Measurements from ENCODE around the gene C5orf22.
"Not testable (repeated sequence)": the region's sequence is repeated elsewhere in the genome, so short reads cannot be mapped to it uniquely, and the experiment has no call there.

C5orf22 gene

DNA sequence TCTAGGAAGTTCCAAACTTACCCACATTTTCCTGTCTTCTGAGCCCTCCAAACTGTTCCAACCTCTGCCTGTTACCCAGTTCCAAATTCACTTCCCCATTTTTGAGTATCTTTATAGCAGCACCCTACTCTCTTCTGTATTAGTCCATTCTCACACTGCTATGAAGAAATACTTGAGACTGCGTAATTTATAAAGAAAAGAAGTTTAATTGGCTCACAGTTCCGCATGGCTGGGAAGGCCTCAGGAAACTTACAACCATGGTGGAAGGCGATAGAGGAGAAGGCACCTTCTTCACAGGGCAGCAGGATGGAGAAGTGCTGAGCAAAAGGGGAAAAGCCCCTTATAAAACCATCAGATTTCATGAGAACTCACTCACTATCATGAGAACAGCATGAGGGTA, 34.3 kb downstream of the C5orf22 start:
- not testable (repeated sequence) for H3K27ac ChIP-seq (replicated peaks; ENCODE audit: low read length); H2BK5ac ChIP-seq (ENCODE audit: low read length); H3K9me3 ChIP-seq (replicated peaks in 1 of 2; ENCODE audit: control insufficient read depth in 2 of 2, insufficient read depth in 1 of 2, low read depth in 1 of 2, low read length in 2 of 2); H3K4me2 ChIP-seq (ENCODE audit: insufficient read depth, low read length, poor library complexity, severe bottlenecking); H3K4me1 ChIP-seq (ENCODE audit: control insufficient read depth in 2 of 2, insufficient read depth in 1 of 2, low read depth in 1 of 2, low read length in 2 of 2); H2AK5ac ChIP-seq (ENCODE audit: low read depth, low read length); H3K36me3 ChIP-seq (replicated peaks in 1 of 2; ENCODE audit: control insufficient read depth in 2 of 2, insufficient read depth in 2 of 2, low read length in 2 of 2); DNase-seq (ENCODE audit: low spot score); H2BK120ac ChIP-seq (ENCODE audit: low read depth, low read length); H3K27me3 ChIP-seq (ENCODE audit: control insufficient read depth in 3 of 3, insufficient read depth in 3 of 3, low read depth in 1 of 3, low read length in 3 of 3); H2AFZ ChIP-seq (ENCODE audit: low read length); H3K14ac ChIP-seq (ENCODE audit: low read length); H3K18ac ChIP-seq (ENCODE audit: low read length); H2BK15ac ChIP-seq (ENCODE audit: low read length); H3K23ac ChIP-seq (ENCODE audit: low read depth, low read length, poor library complexity); H3K4me3 ChIP-seq (ENCODE audit: low read length in 2 of 2); H2BK12ac ChIP-seq (ENCODE audit: low read length); H4K91ac ChIP-seq (ENCODE audit: low read depth, low read length, poor library complexity); H3K9ac ChIP-seq (ENCODE audit: low read depth, low read length, poor library complexity); H3K4ac ChIP-seq (ENCODE audit: low read length); H4K8ac ChIP-seq (ENCODE audit: low read depth, low read length); H3K79me1 ChIP-seq (ENCODE audit: low read depth, low read length)
- no CpG with 5 or more reads among the region's 3 CpGs for WGBS, 2 donors (ENCODE audit: extremely low coverage in 2 of 2, insufficient read length in 2 of 2, insufficient replicate concordance in 1 of 2)

DNA sequence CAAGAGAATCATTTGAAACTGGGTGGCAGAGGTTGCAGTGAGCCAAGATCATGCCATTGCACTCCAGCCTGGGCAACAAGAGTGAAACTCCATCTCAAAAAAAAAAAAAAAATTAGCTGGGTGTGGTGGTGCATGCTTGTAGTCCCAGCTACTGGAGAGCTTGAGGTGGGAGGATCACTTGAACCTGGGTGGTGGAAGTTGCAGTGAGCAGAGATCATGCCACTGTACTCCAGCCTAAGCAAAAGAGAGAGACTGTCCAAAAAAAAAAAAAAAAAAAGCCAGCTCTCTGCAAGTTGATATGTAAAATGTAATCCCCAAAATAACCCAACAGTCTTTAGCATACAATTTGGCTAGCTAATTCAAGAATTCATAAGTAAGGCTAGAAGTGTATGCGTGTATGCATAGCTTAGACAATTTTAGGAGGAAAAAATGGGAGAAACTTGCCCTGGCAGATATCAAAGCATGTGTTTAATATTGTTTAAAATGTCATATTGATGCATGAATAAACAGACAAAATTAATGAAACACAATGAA, 36.3 kb downstream of the C5orf22 start:
- Histone ChIP-seq H2BK120ac (ENCODE audit: low read depth, low read length) (no peak overlapping the region), H3K23ac (ENCODE audit: low read depth, low read length, poor library complexity) (no peak overlapping the region), H3K9ac (ENCODE audit: low read depth, low read length, poor library complexity) (no peak overlapping the region), H3K4me1 (ENCODE audit: control insufficient read depth in 2 of 2, insufficient read depth in 1 of 2, low read depth in 1 of 2, low read length in 2 of 2) (no peaks in the 10 kb centered on the region), H3K36me3 (replicated peaks in 1 of 2; ENCODE audit: control insufficient read depth in 2 of 2, insufficient read depth in 2 of 2, low read length in 2 of 2) (no peaks in the 10 kb centered on the region), H3K4me3 (ENCODE audit: low read length in 2 of 2) (no peak overlapping the region), H3K79me1 (ENCODE audit: low read depth, low read length) (no peaks in the 10 kb centered on the region), H3K4me2 (ENCODE audit: insufficient read depth, low read length, poor library complexity, severe bottlenecking) (no peak overlapping the region), H2AFZ (ENCODE audit: low read length) (no peak overlapping the region), H4K8ac (ENCODE audit: low read depth, low read length) (no peak overlapping the region), H3K9me3 (replicated peaks in 1 of 2; ENCODE audit: control insufficient read depth in 2 of 2, insufficient read depth in 1 of 2, low read depth in 1 of 2, low read length in 2 of 2) (peaks cover 0 to 3% of the 10 kb centered on the region in 2 donors), H2BK12ac (ENCODE audit: low read length) (no peak overlapping the region), H2AK5ac (ENCODE audit: low read depth, low read length) (no peak overlapping the region), H3K4ac (ENCODE audit: low read length) (no peak overlapping the region), H2BK5ac (ENCODE audit: low read length) (no peak overlapping the region), H3K27me3 (ENCODE audit: control insufficient read depth in 3 of 3, insufficient read depth in 3 of 3, low read depth in 1 of 3, low read length in 3 of 3) (no peaks in the 10 kb centered on the region), H3K27ac (replicated peaks; ENCODE audit: low read length) (no peak overlapping the region), H4K91ac (ENCODE audit: low read depth, low read length, poor library complexity) (no peak overlapping the region), H3K14ac (ENCODE audit: low read length) (no peak overlapping the region), H2BK15ac (ENCODE audit: low read length) (no peak overlapping the region), H3K18ac (ENCODE audit: low read length) (no peak overlapping the region)
- DNase-seq (ENCODE audit: low spot score): no peak
- WGBS, 2 donors (ENCODE audit: extremely low coverage in 2 of 2, insufficient read length in 2 of 2, insufficient replicate concordance in 1 of 2): no CpG with 5 or more reads among the region's 1 CpG

DNA sequence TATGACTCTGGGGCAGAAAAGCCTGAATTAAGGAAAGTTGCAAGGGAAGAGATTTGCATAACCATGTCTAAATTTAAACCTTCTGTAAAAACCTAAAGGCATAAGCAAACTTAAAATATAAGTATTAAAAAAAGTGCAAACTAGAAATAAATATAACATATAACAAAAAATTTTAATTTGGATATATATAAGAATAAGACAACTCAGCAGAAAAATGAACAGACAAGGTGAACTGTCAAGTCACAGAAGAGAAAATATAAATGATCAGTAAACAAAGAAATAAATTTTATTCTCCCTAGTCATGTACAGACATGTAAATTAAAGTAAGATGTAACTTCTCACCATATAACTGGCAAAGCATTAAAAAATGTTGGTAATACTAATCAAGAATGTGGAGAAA, 37.0 kb downstream of the C5orf22 start:
- H2BK12ac ChIP-seq (ENCODE audit: low read length): no peak overlapping the region
- H3K4me1 ChIP-seq (ENCODE audit: control insufficient read depth in 2 of 2, insufficient read depth in 1 of 2, low read depth in 1 of 2, low read length in 2 of 2): no peaks in the 10 kb centered on the region
- H3K4me3 ChIP-seq (ENCODE audit: low read length in 2 of 2): no peak overlapping the region
- no peak overlapping the region for H3K18ac ChIP-seq (ENCODE audit: low read length)
- H2BK5ac ChIP-seq (ENCODE audit: low read length): no peak overlapping the region
- H3K27ac ChIP-seq (replicated peaks; ENCODE audit: low read length): no peak overlapping the region
- no peak overlapping the region for H3K14ac ChIP-seq (ENCODE audit: low read length)
- H3K4me2 ChIP-seq (ENCODE audit: insufficient read depth, low read length, poor library complexity, severe bottlenecking): no peak overlapping the region
- DNase-seq (ENCODE audit: low spot score): no peak
- no peak overlapping the region for H4K91ac ChIP-seq (ENCODE audit: low read depth, low read length, poor library complexity)
- H3K79me1 ChIP-seq (ENCODE audit: low read depth, low read length): no peaks in the 10 kb centered on the region
- H3K9me3 ChIP-seq (replicated peaks in 1 of 2; ENCODE audit: control insufficient read depth in 2 of 2, insufficient read depth in 1 of 2, low read depth in 1 of 2, low read length in 2 of 2): peaks cover 0 to 3% of the 10 kb centered on the region in 2 donors
- H2AFZ ChIP-seq (ENCODE audit: low read length): no peak overlapping the region
- H2AK5ac ChIP-seq (ENCODE audit: low read depth, low read length): no peak overlapping the region
- H3K27me3 ChIP-seq (ENCODE audit: control insufficient read depth in 3 of 3, insufficient read depth in 3 of 3, low read depth in 1 of 3, low read length in 3 of 3): no peaks in the 10 kb centered on the region
- H3K23ac ChIP-seq (ENCODE audit: low read depth, low read length, poor library complexity): no peak overlapping the region
- no peaks in the 10 kb centered on the region for H3K36me3 ChIP-seq (replicated peaks in 1 of 2; ENCODE audit: control insufficient read depth in 2 of 2, insufficient read depth in 2 of 2, low read length in 2 of 2)
- no peak overlapping the region for H3K9ac ChIP-seq (ENCODE audit: low read depth, low read length, poor library complexity)
- H4K8ac ChIP-seq (ENCODE audit: low read depth, low read length): no peak overlapping the region
- H2BK15ac ChIP-seq (ENCODE audit: low read length): no peak overlapping the region
- no peak overlapping the region for H3K4ac ChIP-seq (ENCODE audit: low read length)
- H2BK120ac ChIP-seq (ENCODE audit: low read depth, low read length): no peak overlapping the region

DNA sequence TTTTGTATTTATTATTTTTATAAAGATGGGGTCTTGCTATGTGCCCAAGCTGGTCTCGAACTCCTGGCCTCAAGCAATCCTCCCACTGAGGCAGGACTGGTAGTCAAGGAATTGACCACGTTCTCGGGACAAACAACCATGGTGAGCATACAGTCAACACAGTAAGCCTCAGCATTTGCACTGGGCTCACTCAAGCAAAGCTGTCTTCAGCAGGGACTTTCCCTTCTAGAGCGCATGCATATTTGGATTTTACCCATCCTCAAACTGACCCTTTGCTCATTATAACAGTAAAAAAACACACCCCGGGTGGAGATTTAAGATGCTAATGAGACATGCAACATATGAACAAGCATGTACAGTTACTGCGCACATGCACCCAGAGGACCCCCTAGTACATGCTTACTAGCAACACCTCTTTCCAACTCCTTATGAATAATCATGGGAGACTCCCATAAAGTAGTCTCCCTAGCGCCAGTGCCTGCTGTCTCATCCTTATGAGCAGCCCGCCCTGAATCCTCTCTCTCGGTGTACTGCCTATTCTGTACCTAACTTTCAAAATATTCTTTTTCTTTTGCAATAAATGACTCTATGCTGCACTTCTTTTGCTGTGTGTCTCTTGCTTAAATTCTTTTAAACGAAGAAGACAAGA, 41.5 kb downstream of the C5orf22 start:
- no peak overlapping the region for H3K4me2 ChIP-seq (ENCODE audit: insufficient read depth, low read length, poor library complexity, severe bottlenecking)
- H2BK5ac ChIP-seq (ENCODE audit: low read length): no peak overlapping the region
- H2BK15ac ChIP-seq (ENCODE audit: low read length): no peak overlapping the region
- H2AK5ac ChIP-seq (ENCODE audit: low read depth, low read length): no peak overlapping the region
- H3K4me1 ChIP-seq (ENCODE audit: control insufficient read depth in 2 of 2, insufficient read depth in 1 of 2, low read depth in 1 of 2, low read length in 2 of 2): no peaks in the 10 kb centered on the region
- no peak overlapping the region for H3K14ac ChIP-seq (ENCODE audit: low read length)
- no peak overlapping the region for H3K23ac ChIP-seq (ENCODE audit: low read depth, low read length, poor library complexity)
- no peaks in the 10 kb centered on the region for H3K36me3 ChIP-seq (replicated peaks in 1 of 2; ENCODE audit: control insufficient read depth in 2 of 2, insufficient read depth in 2 of 2, low read length in 2 of 2)
- WGBS, 2 donors (ENCODE audit: extremely low coverage in 2 of 2, insufficient read length in 2 of 2, insufficient replicate concordance in 1 of 2): no CpG with 5 or more reads among the region's 10 CpGs
- H3K9me3 ChIP-seq (replicated peaks in 1 of 2; ENCODE audit: control insufficient read depth in 2 of 2, insufficient read depth in 1 of 2, low read depth in 1 of 2, low read length in 2 of 2): no peaks in the 10 kb centered on the region
- no peak overlapping the region for H2BK12ac ChIP-seq (ENCODE audit: low read length)
- no peaks in the 10 kb centered on the region for H3K27me3 ChIP-seq (ENCODE audit: control insufficient read depth in 3 of 3, insufficient read depth in 3 of 3, low read depth in 1 of 3, low read length in 3 of 3)
- no peaks in the 10 kb centered on the region for H3K79me1 ChIP-seq (ENCODE audit: low read depth, low read length)
- no peak overlapping the region for H3K9ac ChIP-seq (ENCODE audit: low read depth, low read length, poor library complexity)
- H3K27ac ChIP-seq (replicated peaks; ENCODE audit: low read length): no peak overlapping the region
- H2BK120ac ChIP-seq (ENCODE audit: low read depth, low read length): no peak overlapping the region
- H3K4ac ChIP-seq (ENCODE audit: low read length): no peak overlapping the region
- H4K91ac ChIP-seq (ENCODE audit: low read depth, low read length, poor library complexity): no peak overlapping the region
- no peak overlapping the region for H2AFZ ChIP-seq (ENCODE audit: low read length)
- no peak overlapping the region for H3K4me3 ChIP-seq (ENCODE audit: low read length in 2 of 2)
- H4K8ac ChIP-seq (ENCODE audit: low read depth, low read length): no peak overlapping the region
- H3K18ac ChIP-seq (ENCODE audit: low read length): no peak overlapping the region
- no peak for DNase-seq (ENCODE audit: low spot score)

Measured in neuronal stem cell (in vitro differentiated cells).